MM.1S (cell line): Measurements from ENCODE around the gene PARVA.

ENCODE experiments used
- DNase-seq: peaks from one replicate; pipeline ENCODE4 v3.0.0-alpha.2; 2015
- H2AFZ ChIP-seq: fragments of 300-600 bp; sonication (generic); 2 replicates; pipeline ENCODE4 v1.6.0; 2016; ENCODE audit warnings: antibody characterized with exemption, low read length
- H3F3A ChIP-seq: fragments of 300-600 bp; sonication (generic); 2 replicates; pipeline ENCODE4 v1.6.1; 2016; ENCODE audit warnings: mild to moderate bottlenecking, antibody characterized with exemption, low read length, moderate library complexity, mixed read lengths; ENCODE audit not compliant: insufficient read depth
- H3K27ac ChIP-seq: fragments of 300-600 bp; sonication (generic); 2 replicates; pipeline ENCODE4 v1.5.1; 2016; ENCODE audit warnings: mild to moderate bottlenecking, low read length
- H3K27me3 ChIP-seq: fragments of 300-600 bp; sonication (generic); replicated peaks from 2 replicates; pipeline ENCODE4 v1.6.0; 2016; ENCODE audit warnings: low read length; ENCODE audit not compliant: insufficient read depth
- H3K36me3 ChIP-seq: fragments of 300-600 bp; sonication (generic); replicated peaks from 2 replicates; pipeline ENCODE4 v1.6.1; 2016; ENCODE audit warnings: mild to moderate bottlenecking, low read length, mixed read lengths; ENCODE audit not compliant: insufficient read depth
- H3K4me1 ChIP-seq: fragments of 300-600 bp; sonication (generic); 2 replicates; pipeline ENCODE4 v1.6.1; 2016; ENCODE audit warnings: low read length, mixed read lengths
- H3K4me2 ChIP-seq: fragments of 300-600 bp; sonication (generic); 2 replicates; pipeline ENCODE4 v1.6.0; 2016; ENCODE audit warnings: low read depth, low read length
- H3K4me3 ChIP-seq: fragments of 300-600 bp; sonication (generic); 2 replicates; pipeline ENCODE4 v1.5.1; 2016; ENCODE audit warnings: low read length, mixed read lengths
- H3K79me2 ChIP-seq: fragments of 300-600 bp; sonication (generic); 2 replicates; pipeline ENCODE4 v1.6.1; 2016; ENCODE audit warnings: mixed run types, low read length, mixed read lengths
- H3K9ac ChIP-seq: fragments of 300-600 bp; sonication (generic); 2 replicates; pipeline ENCODE4 v1.6.1; 2016; ENCODE audit warnings: low read length, mixed read lengths
- H3K9me2 ChIP-seq: fragments of 300-600 bp; sonication (generic); replicated peaks from 2 replicates; pipeline ENCODE4 v1.6.1; 2016; ENCODE audit warnings: mild to moderate bottlenecking, low read length, mixed read lengths; ENCODE audit not compliant: insufficient read depth
- H3K9me3 ChIP-seq: fragments of 300-600 bp; sonication (generic); replicated peaks from 2 replicates; pipeline ENCODE4 v1.6.1; 2016; ENCODE audit warnings: mild to moderate bottlenecking, low read length, mixed read lengths; ENCODE audit not compliant: insufficient read depth
- H4K20me1 ChIP-seq: fragments of 300-600 bp; sonication (generic); 2 replicates; pipeline ENCODE4 v1.6.1; 2016; ENCODE audit warnings: mild to moderate bottlenecking, low read length, moderate library complexity, mixed read lengths; ENCODE audit not compliant: insufficient read depth
- EZH2 ChIP-seq: fragments of 300-600 bp; sonication (generic); optimal IDR thresholded peaks from 2 replicates; pipeline ENCODE3; 2017; ENCODE audit warnings: low read depth, mild to moderate bottlenecking, antibody characterized with exemption, low read length, mixed read lengths
- EZH2phosphoT487 ChIP-seq: fragments of 300-600 bp; sonication (generic); IDR thresholded peaks from 2 replicates; pipeline ENCODE4 v1.6.1; 2018; ENCODE audit warnings: antibody characterized with exemption, low read length
- TF ChIP-seq, protein P1 (sequence below): fragments of 300-600 bp; sonication (generic); IDR thresholded peaks from 2 replicates; pipeline ENCODE4 v1.5.1; 2016; ENCODE audit warnings: antibody characterized with exemption, low read length, mixed read lengths

The PARVA gene

DNA sequence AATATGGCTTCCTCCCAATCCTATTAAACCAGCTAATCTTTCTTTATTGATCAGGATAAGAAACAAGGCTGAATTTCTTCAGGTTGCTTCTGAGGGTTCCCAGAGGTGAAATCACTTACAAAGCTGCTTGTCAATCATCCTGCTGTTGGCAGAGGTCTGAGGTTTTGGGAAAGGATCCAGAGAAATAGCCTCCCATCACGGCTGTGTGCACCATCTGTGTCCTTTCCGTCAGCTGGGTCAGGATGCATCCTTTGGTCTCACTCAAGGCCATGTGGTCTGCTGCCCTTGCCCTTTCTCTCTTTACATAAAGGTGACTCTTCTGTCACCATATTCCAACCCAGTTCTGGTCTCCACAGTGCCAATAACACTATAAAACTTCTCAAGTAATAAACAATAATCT lies 183.5 kb downstream of the PARVA start:
- H3K27me3 ChIP-seq, result no peaks in the 10 kb centered on the region

DNA sequence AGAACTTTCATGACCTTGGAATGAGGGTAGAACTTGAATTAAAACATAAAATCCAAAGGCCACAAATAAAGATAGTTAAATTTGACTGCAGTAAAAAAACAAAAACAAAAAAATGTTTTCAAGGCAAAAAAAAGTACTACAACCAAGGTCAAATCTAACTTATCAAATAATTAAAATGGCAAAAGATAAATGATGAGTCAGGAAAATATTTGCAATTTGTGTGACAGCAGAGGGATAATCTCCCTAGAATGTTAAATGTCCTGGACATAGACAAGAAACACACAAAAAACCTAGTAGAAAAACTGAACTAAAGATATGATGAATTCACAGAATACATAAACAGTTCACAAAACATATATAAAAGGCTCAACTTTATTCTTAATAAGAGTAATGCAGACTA lies 186.6 kb downstream of the PARVA start:
- DNase-seq, result no peak
- H3K27me3 ChIP-seq, result no peaks in the 10 kb centered on the region
- no peaks in the 10 kb centered on the region for H4K20me1 ChIP-seq
- H3K9ac ChIP-seq, result no peak overlapping the region
- H3K4me2 ChIP-seq, result no peak overlapping the region
- no peak overlapping the region for H3K4me3 ChIP-seq
- no peaks in the 10 kb centered on the region for H3K9me2 ChIP-seq
- TF ChIP-seq EZH2phosphoT487 (no peak), EZH2 (no peak)
- TF ChIP-seq, protein P1, sequence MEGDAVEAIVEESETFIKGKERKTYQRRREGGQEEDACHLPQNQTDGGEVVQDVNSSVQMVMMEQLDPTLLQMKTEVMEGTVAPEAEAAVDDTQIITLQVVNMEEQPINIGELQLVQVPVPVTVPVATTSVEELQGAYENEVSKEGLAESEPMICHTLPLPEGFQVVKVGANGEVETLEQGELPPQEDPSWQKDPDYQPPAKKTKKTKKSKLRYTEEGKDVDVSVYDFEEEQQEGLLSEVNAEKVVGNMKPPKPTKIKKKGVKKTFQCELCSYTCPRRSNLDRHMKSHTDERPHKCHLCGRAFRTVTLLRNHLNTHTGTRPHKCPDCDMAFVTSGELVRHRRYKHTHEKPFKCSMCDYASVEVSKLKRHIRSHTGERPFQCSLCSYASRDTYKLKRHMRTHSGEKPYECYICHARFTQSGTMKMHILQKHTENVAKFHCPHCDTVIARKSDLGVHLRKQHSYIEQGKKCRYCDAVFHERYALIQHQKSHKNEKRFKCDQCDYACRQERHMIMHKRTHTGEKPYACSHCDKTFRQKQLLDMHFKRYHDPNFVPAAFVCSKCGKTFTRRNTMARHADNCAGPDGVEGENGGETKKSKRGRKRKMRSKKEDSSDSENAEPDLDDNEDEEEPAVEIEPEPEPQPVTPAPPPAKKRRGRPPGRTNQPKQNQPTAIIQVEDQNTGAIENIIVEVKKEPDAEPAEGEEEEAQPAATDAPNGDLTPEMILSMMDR, result no peak
- no peak overlapping the region for H2AFZ ChIP-seq
- H3K27ac ChIP-seq, result no peak overlapping the region
- H3F3A ChIP-seq, result no peaks in the 10 kb centered on the region
- no peaks in the 10 kb centered on the region for H3K36me3 ChIP-seq
- no peaks in the 10 kb centered on the region for H3K4me1 ChIP-seq
- no peaks in the 10 kb centered on the region for H3K79me2 ChIP-seq
- H3K9me3 ChIP-seq, result no peaks in the 10 kb centered on the region

More for the DNA sequence above, 183.5 kb downstream of the PARVA start:
- Histone ChIP-seq H4K20me1 (no peaks in the 10 kb centered on the region), H2AFZ (no peak overlapping the region), H3K9me3 (no peaks in the 10 kb centered on the region), H3K9ac (no peak overlapping the region), H3F3A (no peaks in the 10 kb centered on the region), H3K27ac (no peak overlapping the region), H3K79me2 (no peaks in the 10 kb centered on the region), H3K36me3 (no peaks in the 10 kb centered on the region), H3K9me2 (no peaks in the 10 kb centered on the region), H3K4me2 (no peak overlapping the region), H3K4me1 (no peaks in the 10 kb centered on the region), H3K4me3 (no peak overlapping the region)
- DNase-seq, result no peak
- TF ChIP-seq EZH2phosphoT487, result no peak
- no peak for TF ChIP-seq EZH2
- TF ChIP-seq, protein P1, result no peak

DNA sequence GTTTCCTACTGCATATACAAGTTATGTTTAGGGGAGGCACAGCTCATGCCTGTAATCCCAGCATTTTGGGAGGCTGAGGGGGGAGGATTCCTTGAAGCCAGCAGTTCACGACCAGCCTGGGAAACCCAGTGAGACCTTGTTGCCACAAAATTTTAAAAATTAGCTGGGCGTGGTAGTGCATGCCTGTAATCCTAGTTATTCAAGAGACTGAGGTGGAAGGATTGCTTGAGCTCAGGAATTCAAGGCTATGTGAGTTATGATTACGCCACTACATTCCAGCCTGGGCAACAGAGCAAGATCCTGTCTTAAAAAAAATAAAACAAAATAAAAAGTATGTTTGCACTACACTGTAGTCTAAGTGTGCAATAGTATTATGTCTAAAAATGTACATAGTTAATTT lies 188.0 kb downstream of the PARVA start:
- H3K4me3 ChIP-seq, result no peak overlapping the region
- no peak for DNase-seq
- H3K9me2 ChIP-seq, result no peaks in the 10 kb centered on the region
- H3K79me2 ChIP-seq, result no peaks in the 10 kb centered on the region
- no peaks in the 10 kb centered on the region for H3F3A ChIP-seq
- no peak overlapping the region for H3K27ac ChIP-seq
- no peaks in the 10 kb centered on the region for H3K9me3 ChIP-seq
- H3K4me1 ChIP-seq, result no peaks in the 10 kb centered on the region
- no peaks in the 10 kb centered on the region for H4K20me1 ChIP-seq
- H3K36me3 ChIP-seq, result no peaks in the 10 kb centered on the region
- no peak for TF ChIP-seq EZH2
- TF ChIP-seq, protein P1, result no peak
- TF ChIP-seq EZH2phosphoT487, result no peak
- H3K9ac ChIP-seq, result no peak overlapping the region
- no peaks in the 10 kb centered on the region for H3K27me3 ChIP-seq
- H2AFZ ChIP-seq, result no peak overlapping the region
- no peak overlapping the region for H3K4me2 ChIP-seq
